Measurements from ENCODE around the gene RHOT1.

- TF ChIP-seq HDGF (IDR thresholded peaks at IDR 0.05; ENCODE audit: borderline replicate concordance) (no peak), SP1 (IDR thresholded peaks at IDR 0.05) (no peak), ELF4 (IDR thresholded peaks at IDR 0.05) (no peak)
- TF ChIP-seq, protein P1, sequence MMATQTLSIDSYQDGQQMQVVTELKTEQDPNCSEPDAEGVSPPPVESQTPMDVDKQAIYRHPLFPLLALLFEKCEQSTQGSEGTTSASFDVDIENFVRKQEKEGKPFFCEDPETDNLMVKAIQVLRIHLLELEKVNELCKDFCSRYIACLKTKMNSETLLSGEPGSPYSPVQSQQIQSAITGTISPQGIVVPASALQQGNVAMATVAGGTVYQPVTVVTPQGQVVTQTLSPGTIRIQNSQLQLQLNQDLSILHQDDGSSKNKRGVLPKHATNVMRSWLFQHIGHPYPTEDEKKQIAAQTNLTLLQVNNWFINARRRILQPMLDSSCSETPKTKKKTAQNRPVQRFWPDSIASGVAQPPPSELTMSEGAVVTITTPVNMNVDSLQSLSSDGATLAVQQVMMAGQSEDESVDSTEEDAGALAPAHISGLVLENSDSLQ (IDR thresholded peaks at IDR 0.05), result no peak
These were observed 27.8 kb upstream of the RHOT1 start for GRCh38 chr17:32114536-32114935.
